GM18519 (cell line): ENCODE data around the gene NNAT.

ENCODE experiments used
- ATAC-seq: cut with Tn5 transposase; IDR thresholded peaks from one replicate; pipeline ENCODE4 v1.9.1; 2021; ENCODE audit warnings: mild to moderate bottlenecking, moderate library complexity; ENCODE audit not compliant: unreplicated experiment, low FRiP score

The NNAT gene

GRCh38 chr20:37501940-37502339 lies 19.1 kb upstream of the NNAT start:
- ATAC-seq: no peak

GRCh38 chr20:37502654-37503053 lies 18.4 kb upstream of the NNAT start:
- no peak for ATAC-seq

GRCh38 chr20:37503256-37503927 lies 17.7 kb upstream of the NNAT start:
- ATAC-seq: no peak

GRCh38 chr20:37504404-37505096 lies 16.5 kb upstream of the NNAT start:
- ATAC-seq: no peak

DNA sequence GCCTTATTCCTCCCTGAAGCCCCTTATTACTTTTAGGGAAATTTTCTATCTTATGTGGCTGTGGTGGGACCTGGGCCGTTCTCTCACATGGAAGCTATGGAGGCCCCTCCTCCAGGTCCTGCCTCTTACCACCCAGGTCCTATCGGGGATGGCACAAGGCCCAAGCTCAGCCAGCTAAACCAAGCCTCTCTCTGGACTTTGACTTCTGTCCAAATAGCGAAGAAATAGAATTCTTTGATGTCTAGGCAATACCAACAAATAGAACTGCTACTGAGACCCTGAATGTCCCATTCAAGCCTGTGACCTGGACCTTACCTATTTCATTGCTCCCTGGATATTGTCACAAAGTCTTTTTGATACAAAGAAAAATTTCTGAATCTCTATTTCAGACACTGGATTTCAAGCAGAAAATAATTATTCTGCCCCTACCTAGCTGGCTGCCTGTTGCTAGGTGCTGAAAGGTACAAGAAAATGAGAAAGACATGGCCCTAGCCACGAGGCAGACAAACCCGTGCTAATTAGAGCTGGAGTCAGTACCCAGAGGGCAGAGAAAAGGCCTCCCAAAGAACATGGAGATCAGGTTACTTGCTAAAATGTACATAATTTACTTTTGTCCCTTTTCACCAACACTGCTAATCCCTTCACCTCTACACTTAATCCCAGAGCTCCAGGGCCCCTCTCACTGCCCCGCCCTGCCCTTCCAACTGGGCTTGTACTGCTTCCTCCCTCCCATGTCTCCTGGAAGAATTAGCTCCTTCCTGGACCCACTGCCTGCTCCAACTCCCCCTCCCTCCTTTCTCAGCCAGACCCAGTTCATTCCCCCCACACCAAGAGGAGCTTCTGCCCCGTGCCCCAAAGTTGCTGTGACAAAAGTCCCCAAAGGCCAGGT lies 15.5 kb upstream of the NNAT start:
- no peak for ATAC-seq

- no peak for ATAC-seq
These were observed 14.8 kb upstream of the NNAT start for GRCh38 chr20:37506152-37506725.

DNA sequence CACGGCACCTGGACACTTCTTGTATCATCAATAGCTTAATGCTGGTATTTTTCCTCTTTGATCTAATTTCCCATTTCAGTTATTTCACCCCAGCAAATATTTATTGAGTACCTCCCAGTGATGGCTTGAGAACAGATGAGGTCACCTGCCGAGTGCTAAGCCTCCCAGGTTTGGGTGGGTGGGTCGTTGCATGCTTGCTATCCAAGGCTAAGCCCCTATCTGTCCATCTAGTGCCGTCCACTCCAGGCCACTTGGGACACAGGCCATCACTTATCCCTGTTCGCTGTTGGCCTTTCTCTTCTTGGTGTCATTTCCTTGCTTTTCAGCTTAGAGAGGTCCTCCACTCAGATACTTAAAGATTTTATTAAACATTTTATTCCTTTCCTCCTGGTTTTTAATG lies 10.8 kb upstream of the NNAT start:
- no peak for ATAC-seq

GRCh38 chr20:37511610-37512275 lies 9.3 kb upstream of the NNAT start:
- no peak for ATAC-seq

DNA sequence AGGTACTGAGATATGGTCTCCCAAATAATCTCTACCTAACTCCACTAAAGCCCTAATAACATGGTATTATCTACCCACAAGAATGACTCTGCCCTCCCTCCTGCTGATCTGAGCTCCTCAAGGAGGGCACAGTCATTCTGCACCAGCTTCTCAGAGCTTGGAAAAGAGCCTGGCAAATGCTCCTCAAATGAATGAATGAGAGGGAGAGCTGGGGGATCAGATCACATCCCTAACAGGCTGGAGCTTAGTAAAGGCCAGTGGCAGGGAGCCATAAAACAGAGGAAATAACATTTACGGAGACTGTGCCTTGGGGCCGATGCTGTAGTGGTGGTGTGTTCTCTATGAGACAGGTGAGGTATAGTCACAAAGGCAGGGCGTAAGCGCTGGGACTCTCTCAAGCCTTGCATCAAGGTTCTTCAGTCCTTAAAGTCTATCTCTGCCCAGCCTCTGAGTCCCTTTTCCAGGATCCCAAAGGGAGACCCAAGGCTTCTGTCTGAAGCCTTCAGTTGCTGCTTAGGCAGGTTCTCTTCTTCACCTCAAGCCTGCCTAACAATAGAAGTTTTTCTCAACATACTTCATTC lies 7.2 kb upstream of the NNAT start:
- ATAC-seq: no peak

DNA sequence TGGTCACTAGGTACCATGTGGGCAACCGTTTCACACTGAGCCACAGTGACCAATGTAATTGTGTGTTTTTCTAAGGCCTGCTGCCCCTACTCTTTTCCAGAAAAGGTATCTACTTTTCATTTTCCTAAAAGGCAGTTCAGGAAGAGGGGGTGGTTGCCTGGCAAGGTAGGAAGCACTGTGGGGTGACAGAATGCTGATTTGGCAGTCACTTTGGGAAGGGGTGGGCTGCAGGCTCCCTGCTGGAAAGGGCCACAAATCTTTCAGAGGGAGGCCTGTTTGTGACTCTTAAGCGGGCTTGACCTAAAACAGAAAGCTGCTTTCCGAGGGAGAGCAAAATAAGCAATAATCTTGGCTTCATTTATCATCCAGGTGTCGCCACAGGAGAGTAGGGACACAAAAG lies 5.2 kb upstream of the NNAT start:
- no peak for ATAC-seq

DNA sequence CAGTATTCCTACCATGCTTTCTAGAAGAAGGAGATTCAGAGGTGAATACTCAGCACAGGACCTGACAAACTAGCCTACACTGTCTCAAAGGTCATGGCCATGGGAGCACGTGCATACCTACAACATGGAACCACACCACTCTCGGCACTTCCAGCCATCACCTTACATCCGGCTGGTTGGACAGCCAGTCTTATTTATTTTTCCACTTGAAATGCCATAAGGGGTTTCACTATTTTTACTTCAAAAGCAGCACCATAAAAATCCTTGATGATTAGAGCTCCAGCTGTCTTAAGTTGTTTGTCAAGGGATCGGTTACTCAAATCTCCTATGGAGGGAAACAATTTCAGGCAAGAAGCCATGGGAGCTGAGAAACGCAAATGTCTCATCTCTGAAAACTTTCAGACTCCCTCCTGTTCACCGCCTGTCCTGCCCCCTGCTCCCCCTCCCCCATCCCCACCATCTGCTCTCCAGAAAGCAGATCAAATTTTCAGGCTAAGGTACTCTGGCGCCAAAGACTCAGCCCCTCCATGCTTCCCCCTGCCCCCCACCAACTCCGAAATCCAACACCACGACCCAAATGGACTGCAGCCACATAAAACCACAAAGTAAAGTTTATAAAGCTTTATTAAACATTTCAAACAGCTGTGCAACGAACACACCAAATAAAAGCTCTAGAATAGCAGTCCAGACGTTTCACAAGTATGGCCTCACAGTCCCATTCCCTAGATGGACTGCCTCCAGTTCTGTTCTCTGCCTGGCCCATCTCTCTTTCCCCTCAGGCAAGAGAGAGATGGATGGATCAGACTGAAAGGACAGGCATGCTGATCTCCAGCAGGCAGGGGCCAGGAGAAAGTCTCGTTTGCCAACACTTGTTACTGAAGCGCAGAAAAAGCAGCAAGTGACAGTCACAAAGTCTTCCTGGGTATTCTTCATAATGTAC lies 4.0 kb upstream of the NNAT start:
- no peak for ATAC-seq

DNA sequence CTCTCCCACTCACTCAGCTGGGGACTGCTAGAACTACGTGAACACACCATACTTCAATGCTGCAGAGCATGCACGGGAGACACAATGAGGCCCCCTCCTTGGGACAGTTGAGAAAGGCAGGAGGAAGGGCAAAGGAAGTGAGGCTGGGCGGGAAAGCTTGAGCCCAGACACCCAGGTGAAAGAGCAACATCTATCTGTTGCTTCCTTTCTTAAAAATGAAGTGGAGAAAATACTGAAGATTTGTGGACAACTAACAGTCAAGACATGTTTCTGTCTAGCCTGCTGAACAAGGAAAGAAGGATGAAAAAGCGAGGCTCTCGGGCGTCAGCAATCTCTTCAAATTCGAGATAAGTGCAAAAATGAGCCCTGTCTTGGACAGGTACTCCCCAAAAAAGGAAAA lies 3.0 kb upstream of the NNAT start:
- ATAC-seq: no peak

GRCh38 chr20:37518606-37519507 lies 2.2 kb upstream of the NNAT start:
- no peak for ATAC-seq

GRCh38 chr20:37519508-37520418 lies 1.3 kb upstream of the NNAT start:
- no peak for ATAC-seq

DNA sequence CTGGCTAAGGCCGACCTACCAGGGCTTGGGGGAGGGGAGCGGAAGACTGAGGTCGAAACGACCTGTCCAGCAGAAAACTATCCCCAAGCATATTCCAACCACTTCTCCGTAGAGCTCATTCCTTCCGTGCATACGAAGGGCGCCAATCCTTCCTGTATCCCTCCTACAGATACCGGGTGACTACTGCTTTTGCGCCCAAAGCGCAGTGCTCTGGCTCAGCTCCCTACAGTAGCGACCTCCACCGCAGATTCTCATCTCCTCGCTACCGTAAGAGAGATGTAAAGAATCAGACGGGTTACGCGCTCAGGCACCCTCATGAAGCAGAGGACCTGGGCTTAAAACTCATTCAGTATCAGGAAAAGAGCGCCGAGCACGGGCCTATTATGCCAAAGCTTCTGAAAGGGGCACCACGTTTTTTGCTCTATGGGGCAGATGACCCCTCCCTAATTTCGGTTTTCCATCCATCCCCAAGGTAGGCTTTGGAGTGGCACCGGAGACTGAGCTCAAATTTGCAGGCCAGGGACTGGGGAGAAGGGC lies 563 bp upstream of the NNAT start:
- ATAC-seq: no peak

- ATAC-seq: no peak
These were observed 1.4 kb downstream of the NNAT start for GRCh38 chr20:37522260-37523011.
